K562 (cell line): Measurements from ENCODE around the gene RNF152. TPM values are rescaled to one million over a fixed set of nuclear protein-coding genes. Genes with fewer than 3 reads are reported as not detected.

Source experiments
- ATAC-seq: fragments of 200-7000 bp; cut with Tn5 transposase; 3 replicates; pipeline ENCODE4 v1.9.1; 2020; ENCODE audit warnings: moderate library complexity
- BruUV-seq: library from RNA; stranded (reverse); fragments of 400-500 nt; replicated peaks from 2 replicates; lab custom pipeline; 2021; lab: Mats Ljungman, UMichigan
- CTCF ChIA-PET: fragments of 300-600 bp; formaldehyde crosslinking; extraction: SDS; loops from one replicate; lab custom pipeline; 2021; ENCODE audit warnings: low intra/inter-chr PET ratio; lab: Yijun Ruan, JAX
- POLR2A ChIA-PET: fragments of 300-600, 350-650 bp; sonication (Branson Sonifier 250); formaldehyde crosslinking; extraction: SDS; loops from one replicate; lab custom pipeline; 2021; ENCODE audit warnings: antibody characterized with exemption, inconsistent platforms; lab: Yijun Ruan, JAX
- DNase-seq, 4 experiments: peaks; one replicate each; pipeline versions ENCODE4 v3.0.0 to v3.0.0-alpha.2; 2011 to 2018; ENCODE audit warnings: low spot score in 3 of 4, mixed read lengths in 3 of 4; ENCODE audit errors: extremely low read depth in 1 of 4
- FAIRE-seq: peaks from 2 replicates; lab custom pipeline; 2011; peaks lifted over from hg19 to GRCh38; lab: Jason Lieb, UNC
- H2AFZ ChIP-seq: 2 replicates; pipeline ENCODE4 v1.6.0; 2011; ENCODE audit warnings: low read depth, low read length, control low read depth, inconsistent platforms
- H3K27ac ChIP-seq: fragments of 200-600 bp; 3 replicates; pipeline ENCODE4 v1.8.0; 2011; ENCODE audit warnings: low read depth, mild to moderate bottlenecking, control low read depth, inconsistent platforms, low read length, moderate library complexity, mixed read lengths; ENCODE audit errors: extremely low read depth
- H3K27me3 ChIP-seq, 2 experiments: fragments of 300-600 bp in 1 of 2; 2 replicates in 1 of 2; 3 replicates in 1 of 2; pipeline versions ENCODE4 v1.6.0 to v1.8.0; 2011; ENCODE audit warnings: inconsistent platforms in 2 of 2, low read length in 2 of 2, mild to moderate bottlenecking in 1 of 2, mixed read lengths in 1 of 2, moderate library complexity in 1 of 2; ENCODE audit not compliant: control insufficient read depth in 2 of 2, insufficient read depth in 2 of 2
- H3K36me3 ChIP-seq: fragments of 300-600 bp; 3 replicates; pipeline ENCODE4 v1.8.0; 2011; ENCODE audit warnings: mild to moderate bottlenecking, low read length, inconsistent platforms; ENCODE audit not compliant: control insufficient read depth, insufficient read depth
- H3K4me1 ChIP-seq, 2 experiments: fragments of 200-600 bp in 1 of 2; replicated peaks in 1 of 2; 2 replicates in 1 of 2; 3 replicates in 1 of 2; pipeline versions ENCODE4 v1.5.1 to v1.8.0; 2011; ENCODE audit warnings: inconsistent platforms in 2 of 2, low read length in 2 of 2, mild to moderate bottlenecking in 1 of 2, mixed read lengths in 1 of 2, moderate library complexity in 1 of 2; ENCODE audit not compliant: control insufficient read depth in 2 of 2, insufficient read depth in 2 of 2
- H3K4me2 ChIP-seq: 2 replicates; pipeline ENCODE4 v1.6.1; 2011; ENCODE audit warnings: low read length, control low read depth, inconsistent platforms, mixed read lengths; ENCODE audit not compliant: insufficient read depth
- H3K4me3 ChIP-seq: fragments of 200-600 bp; sonication (generic), shearing (Covaris generic); 2 replicates; pipeline ENCODE4 v1.5.1; 2016; ENCODE audit warnings: control low read depth, inconsistent platforms
- H3K79me2 ChIP-seq: fragments of 200-600 bp; 3 replicates; pipeline ENCODE4 v1.8.0; 2011; ENCODE audit warnings: low read length, inconsistent platforms; ENCODE audit not compliant: control insufficient read depth, insufficient read depth
- H3K9ac ChIP-seq, 2 experiments: 2 replicates each; pipeline versions ENCODE4 v1.6.0 to v1.6.1; 2011; ENCODE audit warnings: low read depth in 2 of 2, low read length in 2 of 2, control low read depth in 1 of 2, inconsistent platforms in 1 of 2, mild to moderate bottlenecking in 1 of 2, mixed read lengths in 1 of 2; ENCODE audit not compliant: insufficient read depth in 1 of 2
- H3K9me1 ChIP-seq: one replicate; pipeline ENCODE4 v1.6.0; 2011; ENCODE audit warnings: inconsistent platforms, mild to moderate bottlenecking, low read length, moderate library complexity; ENCODE audit not compliant: control insufficient read depth, insufficient read depth
- H3K9me3 ChIP-seq: replicated peaks from 2 replicates; pipeline ENCODE4 v1.5.1; 2011; ENCODE audit warnings: low read depth, low read length, inconsistent platforms; ENCODE audit not compliant: control insufficient read depth, insufficient read depth
- H4K20me1 ChIP-seq: replicated peaks from 2 replicates; pipeline ENCODE4 v1.6.1; 2011; ENCODE audit warnings: low read length, inconsistent platforms, mixed read lengths; ENCODE audit not compliant: control insufficient read depth, insufficient read depth
- CCAR2 ChIP-seq: fragments of 200-400 bp; formaldehyde crosslinking; IDR thresholded peaks from 2 replicates; pipeline ENCODE4 v1.6.1; 2017; ENCODE audit warnings: mild to moderate bottlenecking, low read depth, low read length
- CUX1 ChIP-seq: fragments of 200-800 bp; sonication (Bioruptor generic); IDR thresholded peaks from 2 replicates; pipeline ENCODE4 v1.6.1; 2016; ENCODE audit warnings: missing genetic modification characterization, missing compliant biosample characterization
- CXXC5 ChIP-seq: fragments of 250-450 bp; sonication (Bioruptor Pico); IDR thresholded peaks from 2 replicates; pipeline ENCODE4 v1.8.0; 2022; ENCODE audit warnings: inconsistent platforms, mild to moderate bottlenecking, moderate library complexity
- HCFC1 ChIP-seq: IDR thresholded peaks from 2 replicates; pipeline ENCODE4 v1.6.1; 2012; ENCODE audit warnings: low read depth, low read length, improper control_type of control experiment
- HDAC6 ChIP-seq: IDR thresholded peaks from 2 replicates; pipeline ENCODE4 v1.6.1; 2012; ENCODE audit warnings: low read depth, mild to moderate bottlenecking, control low read depth, inconsistent platforms, low read length, moderate library complexity
- NFE2L1 ChIP-seq: fragments of 450-650 bp; IDR thresholded peaks from 2 replicates; pipeline ENCODE4 v1.6.1; 2016; ENCODE audit warnings: missing genetic modification characterization, low read depth, mild to moderate bottlenecking, missing compliant biosample characterization, moderate library complexity, borderline replicate concordance
- SP1 ChIP-seq: sonication (generic); formaldehyde crosslinking; IDR thresholded peaks from 2 replicates; pipeline ENCODE4 v1.8.1; 2022; ENCODE audit warnings: mild to moderate bottlenecking, missing genetic modification reagents
- ZBTB11 ChIP-seq, 3 experiments: fragments of 200-800 bp in 1 of 3; fragments of 250-450 bp in 1 of 3; fragments of 450-650 bp in 1 of 3; sonication (Bioruptor Pico) in 1 of 3; sonication (Bioruptor generic) in 1 of 3; formaldehyde crosslinking in 1 of 3; IDR thresholded peaks; 2 replicates each; pipeline versions ENCODE4 v1.6.1 to v1.8.0; 2016 to 2022; ENCODE audit warnings: mild to moderate bottlenecking in 2 of 3, missing genetic modification characterization in 2 of 3, missing compliant biosample characterization in 1 of 3, moderate library complexity in 1 of 3
- ZFX ChIP-seq: sonication (generic); formaldehyde crosslinking; IDR thresholded peaks from 2 replicates; pipeline ENCODE4 v1.8.0; 2022; ENCODE audit warnings: mild to moderate bottlenecking, missing genetic modification reagents, moderate library complexity
- ZNF274 ChIP-seq: IDR thresholded peaks from 2 replicates; pipeline ENCODE4 v1.6.1; 2011; ENCODE audit warnings: low read depth, mild to moderate bottlenecking, low read length, moderate library complexity, borderline replicate concordance
- ZSCAN32 ChIP-seq: fragments of 450-650 bp; formaldehyde crosslinking; IDR thresholded peaks from 2 replicates; pipeline ENCODE4 v1.4.0; 2020; ENCODE audit warnings: mild to moderate bottlenecking, moderate library complexity
- WGBS: fragments of 100-300 bp; shearing (Covaris generic); methylation state at CpG from one replicate; pipeline ENCODE4 v1.1.6; 2016; ENCODE audit warnings: low coverage, mixed read lengths; ENCODE audit not compliant: insufficient coverage; ENCODE audit errors: missing lambda C conversion rate; 5-methylcytosine and 5-hydroxymethylcytosine counted together
- in situ Hi-C: fragments of 300-500 bp; cut with MboI; formaldehyde crosslinking; loops from 4 replicates; pipeline ENCODE4 v1.15.0; 2018; ENCODE audit warnings: inconsistent platforms, mixed read lengths
- intact Hi-C: fragments of 100-400 bp; cut with micrococcal nuclease; formaldehyde crosslinking; loops from 2 replicates; pipeline ENCODE4 v1.14.2; 2022
- polyA plus RNA-seq, 8 experiments: library from polyadenylated mRNA; depleted of rRNA in 4 of 8; stranded (reverse) in 5 of 8; unstranded in 3 of 8; fragments of >200 nt; fragmentation: Nextera tagmentation in 2 of 8; fragmentation: Illumina TruSeq in 1 of 8; extraction: Ambion mirVana in 2 of 8; extraction: Trizol in 1 of 8; gene quantifications; 2 replicates each; pipeline versions ENCODE4 v1.2.1 to v1.2.3, GENCODE V29; 2011 to 2014; ENCODE audit warnings: inconsistent platforms in 1 of 8, missing spikeins in 1 of 8
- total RNA-seq, 7 experiments: library from RNA; depleted of rRNA in 6 of 7; stranded (reverse); fragments of >200 nt in 6 of 7; fragmentation: Illumina TruSeq in 2 of 7; extraction: Trizol in 2 of 7; gene quantifications; 2 replicates each; pipeline versions ENCODE4 v1.2.1 to v1.2.3, GENCODE V29; 2011 to 2021; ENCODE audit warnings: low replicate concordance in 1 of 7

Gene RNF152
- total and polyA plus RNA-seq, 9 of the 15 experiments (the other 6 are each of a cell fraction or from before 2014, with no cell fraction given), result 0.04 to 0.05 TPM; not detected in 7

DNA sequence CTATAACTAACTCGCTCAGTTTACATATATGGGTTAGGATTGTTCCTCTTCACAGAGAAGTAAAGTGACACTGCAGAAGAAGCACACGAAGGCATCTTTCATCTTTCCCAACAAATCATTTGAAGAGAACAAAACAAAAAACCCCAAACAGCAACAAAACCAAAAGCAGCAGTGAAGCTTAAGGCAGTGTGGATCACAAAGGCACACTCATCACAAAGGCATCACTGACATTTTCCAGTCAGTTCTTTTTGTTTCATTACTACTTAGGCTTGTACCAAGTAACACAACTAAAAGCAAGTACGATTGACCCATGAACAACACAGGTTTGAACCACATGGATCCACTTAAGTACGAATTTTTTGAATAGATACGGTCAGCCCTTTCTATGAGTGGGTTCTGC lies 75.7 kb downstream of the RNF152 start (continued):
- TF ChIP-seq CUX1 (CRISPR knock-in tag) (no peak), CXXC5 (CRISPR knock-in tag) (no peak), NFE2L1 (no peak), HCFC1 (no peak), CCAR2 (no peak)

DNA sequence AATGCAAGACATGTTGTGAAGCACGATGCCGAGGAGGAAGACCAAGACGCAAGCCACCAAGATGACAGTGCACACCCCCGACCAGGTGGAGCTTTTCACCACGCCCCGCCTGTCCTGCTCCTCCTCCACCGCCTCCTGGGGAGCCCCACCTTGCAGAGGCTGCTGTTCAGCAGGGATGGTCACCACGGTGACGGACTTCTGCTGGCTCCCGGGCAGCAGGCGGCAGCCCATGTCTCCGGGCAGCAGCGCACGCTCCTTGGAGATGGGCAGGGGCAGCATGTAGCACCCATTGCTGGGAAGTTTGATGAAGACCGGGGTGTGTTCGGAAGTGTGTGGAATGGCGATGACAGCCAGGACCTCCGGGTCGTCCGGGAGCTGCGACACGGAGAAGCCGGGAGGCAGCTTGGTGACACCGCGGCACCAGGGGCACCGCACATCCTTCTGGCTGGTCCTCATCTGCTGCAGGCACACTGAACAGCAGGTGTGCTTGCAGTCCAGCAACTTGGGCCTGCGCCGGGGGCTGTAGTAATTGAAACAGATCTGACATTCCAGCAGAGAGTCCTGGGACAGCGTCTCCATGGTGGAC lies 76.8 kb downstream of the RNF152 start:
- Histone ChIP-seq H3K9me3 (no peaks in the 10 kb centered on the region), H3K9ac (no peak overlapping the region), H3K9me1 (no peaks in the 10 kb centered on the region), H3K4me2 (no peak overlapping the region), H3K36me3 (no peaks in the 10 kb centered on the region), H3K79me2 (no peaks in the 10 kb centered on the region), H2AFZ (no peak overlapping the region), H3K4me3 (no peak overlapping the region), H4K20me1 (no peaks in the 10 kb centered on the region), H3K4me1 (no peaks in the 10 kb centered on the region), H3K27me3 (peaks cover 0 to 6% of the 10 kb centered on the region in 2 experiments; a peak in 1 of 5 replicates), H3K27ac (no peak overlapping the region)
- DNase-seq (no peak), ATAC-seq (no peak), FAIRE-seq (no peak)
- WGBS, result 1% methylated on average over 21 of the region's 29 CpGs
- ChIA-PET CTCF (no interaction called here), POLR2A (no interaction called here)
- intact Hi-C loops (no loop called here), in situ Hi-C loops (no loop called here)
- no TSS peak for BruUV-seq
- TF ChIP-seq ZSCAN32 (CRISPR knock-in tag) (no peak), ZBTB11 (CRISPR knock-in tag; IDR thresholded peaks at IDR 0.05) (no peak), SP1 (CRISPR knock-in tag) (no peak), HDAC6 (no peak), ZNF274 (no peak), ZFX (CRISPR knock-in tag) (no peak)
